ENCODE data around the gene AQP12B.
A peak's percentile ranks its signal among the peaks of the same experiment; 100 is the strongest.
"Not testable (repeated sequence)": the region's sequence is repeated elsewhere in the genome, so short reads cannot be mapped to it uniquely, and the experiment has no call there.

AQP12B gene

GRCh38 chr2:240685771-240686371, 3.2 kb upstream of the AQP12B start:
- no peak overlapping the region for H3K27ac Mint-ChIP-seq
- H3K36me3 Mint-ChIP-seq: no peaks in the 10 kb centered on the region
- no peaks in the 10 kb centered on the region for H3K27me3 Mint-ChIP-seq
- no peak overlapping the region for H3K4me3 Mint-ChIP-seq
- H3K4me1 Mint-ChIP-seq (ENCODE audit: low read depth): peaks cover 5% of the 10 kb centered on the region
- H3K9me3 Mint-ChIP-seq (ENCODE audit: low read depth): no peaks in the 10 kb centered on the region

DNA sequence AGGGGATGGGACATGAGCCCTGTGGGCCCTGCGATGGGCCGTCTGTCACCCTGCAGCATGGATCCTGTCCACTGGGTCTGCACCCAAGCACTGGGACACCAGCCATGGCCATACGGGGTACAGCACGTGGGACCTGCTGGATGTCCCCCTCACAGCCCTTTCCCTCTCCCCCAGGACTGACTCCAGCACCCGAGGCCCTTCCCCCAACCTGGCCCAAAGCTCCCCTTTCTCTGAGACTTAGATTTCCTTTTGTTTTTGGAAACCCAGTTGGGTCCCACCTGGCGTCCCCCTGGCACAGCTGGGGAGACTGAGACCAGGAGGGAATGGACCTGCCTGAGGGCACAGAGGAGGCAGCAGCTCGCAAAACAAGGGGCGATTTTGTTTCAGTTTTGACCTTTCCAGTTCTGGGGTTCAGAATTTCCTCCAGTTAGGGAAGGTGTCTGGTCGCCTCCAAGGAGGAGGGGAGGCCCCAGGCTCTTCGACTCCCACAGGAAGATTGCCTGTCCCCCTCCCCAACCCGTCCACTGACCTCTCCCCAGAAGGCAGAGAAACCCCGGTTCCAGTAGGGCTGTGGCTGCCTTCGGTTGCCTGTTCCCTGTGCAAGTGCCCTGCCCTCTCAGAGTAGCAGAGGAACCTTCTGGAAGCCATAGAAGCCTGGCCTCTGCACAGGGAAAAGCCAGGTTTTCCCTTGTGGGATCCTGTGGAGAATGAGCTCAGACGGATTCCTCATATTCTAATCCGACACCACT, 1.5 kb upstream of the AQP12B start:
- not testable (repeated sequence) for H3K36me3 Mint-ChIP-seq; H3K9me3 Mint-ChIP-seq (ENCODE audit: low read depth); H3K4me1 Mint-ChIP-seq (ENCODE audit: low read depth); H3K27me3 Mint-ChIP-seq; H3K27ac Mint-ChIP-seq
- peak overlapping the region; percentile 46 for H3K4me3 Mint-ChIP-seq

DNA sequence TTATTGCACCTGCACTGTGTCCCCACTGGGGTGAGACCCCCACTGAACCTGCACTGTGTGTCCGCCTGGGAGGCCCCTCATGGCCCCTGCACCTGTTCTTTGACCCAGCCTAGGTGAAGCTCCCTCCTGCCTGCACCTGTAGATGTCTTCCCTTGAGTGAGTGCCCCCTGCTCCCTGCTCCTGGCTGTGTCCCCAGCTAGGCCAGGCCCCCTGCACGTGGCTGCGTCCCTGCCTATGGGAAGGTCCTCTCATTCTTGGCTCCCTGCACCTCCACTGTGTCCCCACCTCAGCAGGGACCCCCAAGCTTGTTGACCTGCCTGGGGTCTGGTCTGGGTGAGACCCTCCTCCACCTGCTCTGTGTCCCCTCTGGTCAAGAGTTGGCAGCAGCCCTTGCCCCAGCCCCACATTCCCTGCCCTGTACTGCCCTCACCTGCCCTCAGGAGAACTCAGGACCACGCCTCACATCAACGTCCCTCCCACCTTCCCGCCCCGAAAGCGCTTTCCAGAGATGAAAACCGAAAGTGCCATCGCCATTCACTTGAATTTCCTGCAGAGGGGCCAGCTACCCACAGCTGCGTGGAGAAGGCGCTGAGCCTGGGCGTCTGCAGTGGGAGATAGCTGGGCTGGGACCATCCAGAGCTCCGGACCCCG, 769 bp upstream of the AQP12B start:
- Mint-ChIP-seq H3K27ac (peak overlapping the region; percentile 28), H3K4me3 (peak overlapping the region; percentile 27)
- H3K27me3 Mint-ChIP-seq; H3K9me3 Mint-ChIP-seq (ENCODE audit: low read depth); H3K36me3 Mint-ChIP-seq; H3K4me1 Mint-ChIP-seq (ENCODE audit: low read depth): not testable (repeated sequence)

DNA sequence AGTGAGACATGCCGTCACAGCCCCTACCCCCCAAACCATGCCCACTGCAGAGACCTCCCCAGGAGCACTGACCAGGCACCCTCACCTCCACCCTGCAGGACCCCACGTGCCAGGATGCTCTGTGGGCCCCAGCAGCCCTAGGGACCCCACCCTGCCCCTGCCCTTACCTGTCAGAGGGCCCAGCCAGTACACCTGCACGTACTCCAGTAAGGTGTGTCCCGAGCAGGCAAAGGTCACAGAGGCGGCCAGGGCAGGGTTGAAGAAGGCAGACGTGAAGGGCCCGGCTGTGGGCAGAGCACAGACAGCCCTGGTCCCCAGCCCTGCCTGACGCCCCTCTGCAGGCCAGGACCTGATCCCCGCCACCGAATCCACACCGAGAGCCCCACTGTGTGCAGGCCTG, 2.5 kb downstream of the AQP12B start:
- H3K36me3 Mint-ChIP-seq; H3K27me3 Mint-ChIP-seq; H3K27ac Mint-ChIP-seq; H3K4me3 Mint-ChIP-seq; H3K4me1 Mint-ChIP-seq (ENCODE audit: low read depth); H3K9me3 Mint-ChIP-seq (ENCODE audit: low read depth): not testable (repeated sequence)

- not testable (repeated sequence) for H3K4me3 Mint-ChIP-seq; H3K9me3 Mint-ChIP-seq (ENCODE audit: low read depth); H3K4me1 Mint-ChIP-seq (ENCODE audit: low read depth); H3K27ac Mint-ChIP-seq; H3K27me3 Mint-ChIP-seq; H3K36me3 Mint-ChIP-seq
Observed at GRCh38 chr2:240678909-240679308, 3.8 kb downstream of the AQP12B start.

GRCh38 chr2:240678043-240678442, 4.6 kb downstream of the AQP12B start:
- not testable (repeated sequence) for H3K27me3 Mint-ChIP-seq; H3K4me1 Mint-ChIP-seq (ENCODE audit: low read depth); H3K36me3 Mint-ChIP-seq; H3K27ac Mint-ChIP-seq; H3K9me3 Mint-ChIP-seq (ENCODE audit: low read depth); H3K4me3 Mint-ChIP-seq

GRCh38 chr2:240675345-240675744, 7.3 kb downstream of the AQP12B start:
- H3K27ac Mint-ChIP-seq; H3K9me3 Mint-ChIP-seq (ENCODE audit: low read depth); H3K36me3 Mint-ChIP-seq; H3K4me1 Mint-ChIP-seq (ENCODE audit: low read depth); H3K4me3 Mint-ChIP-seq; H3K27me3 Mint-ChIP-seq: not testable (repeated sequence)

DNA sequence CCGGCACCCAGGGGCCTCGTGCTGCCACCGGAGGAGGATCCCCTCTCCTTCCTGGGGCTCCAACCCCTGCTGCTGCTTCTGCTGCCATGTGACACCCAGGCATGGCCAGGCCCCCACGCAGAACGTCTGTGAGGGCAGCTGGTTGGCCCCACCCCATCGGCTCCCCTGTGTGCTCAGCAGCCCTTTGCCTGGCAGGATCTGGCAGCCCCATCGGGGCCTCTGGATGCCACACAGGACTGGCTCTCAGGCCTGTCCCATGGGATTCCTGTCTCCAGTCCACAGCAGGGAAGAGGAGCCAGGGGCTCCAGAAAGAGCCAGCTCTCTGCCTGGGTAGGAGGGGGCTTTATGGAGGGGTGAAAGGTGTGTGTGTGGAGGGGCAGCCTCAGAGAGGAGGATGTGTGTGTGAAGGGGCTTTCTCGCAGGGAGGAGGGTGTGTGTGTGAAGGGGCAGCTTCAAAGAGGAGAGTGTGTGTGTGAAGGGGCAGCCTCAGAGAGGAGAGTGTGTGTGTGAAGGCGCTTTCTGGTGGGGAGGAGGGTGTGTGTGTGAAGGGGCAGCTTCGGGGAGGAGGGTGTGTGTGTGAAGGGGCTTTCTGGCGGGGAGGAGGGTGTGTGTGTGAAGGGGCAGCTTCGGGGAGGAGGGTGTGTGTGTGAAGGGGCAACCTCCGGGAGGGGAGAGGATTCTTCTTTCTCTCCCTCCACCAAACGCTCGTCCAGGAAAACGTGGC, 8.1 kb downstream of the AQP12B start:
- not testable (repeated sequence) for H3K36me3 Mint-ChIP-seq; H3K27me3 Mint-ChIP-seq; H3K4me1 Mint-ChIP-seq (ENCODE audit: low read depth); H3K27ac Mint-ChIP-seq; H3K4me3 Mint-ChIP-seq; H3K9me3 Mint-ChIP-seq (ENCODE audit: low read depth)

DNA sequence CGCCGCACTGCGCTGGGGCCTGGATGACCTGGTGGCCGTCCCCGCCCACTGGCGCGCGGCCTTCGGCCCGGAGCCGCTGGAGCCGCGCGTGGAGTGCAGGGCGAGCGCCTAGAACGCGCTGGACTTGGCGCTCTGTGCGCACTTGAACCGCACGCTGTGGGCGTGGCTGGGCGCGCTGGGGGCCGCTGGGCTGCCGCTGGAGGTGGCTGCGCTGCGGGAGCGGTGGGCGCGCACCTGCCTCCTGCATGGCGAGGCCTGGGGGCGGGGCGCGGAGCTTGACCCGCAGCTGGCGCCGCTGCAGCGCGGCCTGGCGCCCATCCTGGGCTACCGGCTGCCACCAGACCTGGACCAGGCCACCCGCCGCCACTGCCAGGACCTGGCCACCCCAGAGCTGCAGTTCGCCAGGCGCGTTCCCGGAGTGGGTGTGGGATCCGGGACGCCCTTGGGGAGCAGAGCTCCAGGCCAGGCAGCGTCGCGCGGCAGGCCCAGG, 9.9 kb downstream of the AQP12B start:
- Mint-ChIP-seq H3K27ac (no peak overlapping the region), H3K4me1 (ENCODE audit: low read depth) (no peaks in the 10 kb centered on the region), H3K27me3 (peaks cover 3% of the 10 kb centered on the region), H3K9me3 (ENCODE audit: low read depth) (no peaks in the 10 kb centered on the region), H3K4me3 (no peak overlapping the region), H3K36me3 (no peaks in the 10 kb centered on the region)

DNA sequence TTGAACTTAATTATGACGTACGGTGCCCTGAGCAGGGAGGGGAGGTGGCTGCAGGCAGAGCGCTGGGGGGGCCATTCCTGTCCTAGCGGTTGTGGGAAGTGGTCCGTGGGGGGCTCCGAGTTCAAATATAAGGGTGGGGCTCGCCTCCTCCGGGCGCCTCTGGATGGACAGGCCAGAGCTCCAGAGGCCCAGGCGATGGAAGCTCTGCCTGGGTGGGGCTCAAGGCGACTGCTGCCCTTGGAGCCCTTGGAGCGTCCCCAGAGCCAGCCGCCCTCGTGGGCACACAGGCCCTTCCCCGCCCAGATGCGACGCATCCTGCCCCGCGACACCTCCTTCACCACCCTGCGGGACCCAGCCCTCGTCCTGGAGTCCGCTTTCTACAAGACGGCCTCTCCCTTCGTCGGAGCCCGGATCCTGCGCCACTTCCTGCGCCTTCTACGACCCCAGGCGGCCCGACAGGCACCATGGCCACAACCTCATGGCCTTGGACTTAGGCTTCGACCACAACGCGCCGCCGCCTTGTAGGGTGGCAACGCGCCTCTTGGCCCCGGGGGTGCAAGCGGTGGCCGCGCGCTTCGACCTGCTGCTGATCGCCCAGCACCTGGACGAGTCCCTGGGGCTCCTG, 10.5 kb downstream of the AQP12B start:
- no peak overlapping the region for H3K27ac Mint-ChIP-seq
- no peaks in the 10 kb centered on the region for H3K9me3 Mint-ChIP-seq (ENCODE audit: low read depth)
- H3K27me3 Mint-ChIP-seq: peaks cover 3% of the 10 kb centered on the region
- H3K36me3 Mint-ChIP-seq: no peaks in the 10 kb centered on the region
- no peaks in the 10 kb centered on the region for H3K4me1 Mint-ChIP-seq (ENCODE audit: low read depth)
- H3K4me3 Mint-ChIP-seq: no peak overlapping the region

DNA sequence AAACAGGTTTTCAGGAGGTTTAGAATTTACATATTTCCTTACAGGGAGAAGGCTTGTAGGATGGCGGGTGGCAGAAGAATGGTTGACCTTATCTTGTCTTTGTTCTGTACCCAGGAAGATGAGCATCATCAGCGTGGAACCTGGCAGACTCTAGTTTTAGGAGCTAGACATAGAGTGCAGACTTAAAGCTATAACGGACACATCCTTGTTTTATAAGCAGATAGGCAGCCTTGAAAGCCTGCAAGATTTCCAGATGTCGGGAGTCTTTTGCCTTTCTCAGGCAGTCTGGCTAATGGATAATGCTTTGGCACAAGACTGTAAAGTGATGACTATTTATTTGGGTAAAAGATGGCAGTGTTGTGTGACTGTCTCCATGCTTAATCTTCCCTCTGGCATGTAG, 11.7 kb downstream of the AQP12B start:
- H3K9me3 Mint-ChIP-seq (ENCODE audit: low read depth): no peaks in the 10 kb centered on the region
- H3K27me3 Mint-ChIP-seq: peaks cover 3% of the 10 kb centered on the region
- no peak overlapping the region for H3K27ac Mint-ChIP-seq
- no peaks in the 10 kb centered on the region for H3K4me1 Mint-ChIP-seq (ENCODE audit: low read depth)
- no peak overlapping the region for H3K4me3 Mint-ChIP-seq
- no peaks in the 10 kb centered on the region for H3K36me3 Mint-ChIP-seq

GRCh38 chr2:240670402-240670801, 12.3 kb downstream of the AQP12B start:
- Mint-ChIP-seq H3K4me1 (ENCODE audit: low read depth) (no peaks in the 10 kb centered on the region), H3K27me3 (peaks cover 3% of the 10 kb centered on the region), H3K27ac (no peak overlapping the region), H3K4me3 (no peak overlapping the region), H3K9me3 (ENCODE audit: low read depth) (peaks cover under 1% of the 10 kb centered on the region), H3K36me3 (no peaks in the 10 kb centered on the region)

- peaks cover 10% of the 10 kb centered on the region for H3K9me3 Mint-ChIP-seq (ENCODE audit: low read depth)
- peaks cover 1% of the 10 kb centered on the region for H3K27me3 Mint-ChIP-seq
- no peak overlapping the region for H3K4me3 Mint-ChIP-seq
- H3K36me3 Mint-ChIP-seq: peaks cover 6% of the 10 kb centered on the region
- no peak overlapping the region for H3K27ac Mint-ChIP-seq
- H3K4me1 Mint-ChIP-seq (ENCODE audit: low read depth): no peaks in the 10 kb centered on the region
Observed at GRCh38 chr2:240664622-240665021, 18.1 kb downstream of the AQP12B start.

DNA sequence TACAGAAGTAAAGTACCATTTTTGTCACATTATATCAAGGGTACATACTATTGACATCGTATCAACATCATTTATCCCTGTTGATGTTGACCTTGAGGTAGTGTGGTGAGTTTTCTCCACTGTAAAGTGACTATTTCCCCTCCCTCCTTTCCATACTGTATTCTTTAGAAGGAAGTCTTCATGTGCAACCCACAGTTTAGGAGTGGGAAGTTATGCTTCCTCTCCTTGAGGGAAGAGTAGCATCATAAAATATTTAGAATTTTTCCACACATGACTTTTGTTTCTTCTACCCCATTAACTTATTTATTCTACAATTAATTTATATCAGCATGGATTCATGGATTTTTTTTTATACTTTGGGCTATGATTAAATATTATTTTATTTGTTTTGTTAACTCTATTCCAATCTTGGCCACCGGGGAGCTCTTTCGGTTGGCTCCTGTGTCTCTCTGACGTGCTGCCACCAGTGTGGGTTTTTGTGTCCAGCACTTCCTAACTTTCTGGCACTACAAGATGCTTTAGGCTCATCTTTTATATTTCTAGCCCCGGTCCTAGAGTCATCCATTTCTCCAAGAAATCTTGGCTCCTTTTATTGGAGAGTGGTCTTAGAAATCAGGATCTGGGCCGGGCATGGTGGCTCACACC, 19.0 kb downstream of the AQP12B start:
- no peaks in the 10 kb centered on the region for H3K27me3 Mint-ChIP-seq
- no peak overlapping the region for H3K4me3 Mint-ChIP-seq
- H3K27ac Mint-ChIP-seq: no peak overlapping the region
- H3K4me1 Mint-ChIP-seq (ENCODE audit: low read depth): no peaks in the 10 kb centered on the region
- H3K36me3 Mint-ChIP-seq: peaks cover 6% of the 10 kb centered on the region
- H3K9me3 Mint-ChIP-seq (ENCODE audit: low read depth): peaks cover 10% of the 10 kb centered on the region
